GM10847 (cell line): ENCODE data around the gene SLC25A38.

ENCODE experiments used
- POLR2A ChIP-seq: IDR thresholded peaks from 2 replicates; pipeline ENCODE4 v1.6.1; 2011; ENCODE audit not compliant: insufficient read length; ENCODE audit errors: extremely low read depth

The SLC25A38 gene

GRCh38 chr3:39401983-39402382 is 18.8 kb downstream of the SLC25A38 start:
- no peak for TF ChIP-seq POLR2A

- TF ChIP-seq POLR2A, result no peak
Observed at GRCh38 chr3:39404943-39405686, 21.9 kb downstream of the SLC25A38 start.

GRCh38 chr3:39405687-39406367 is 22.7 kb downstream of the SLC25A38 start:
- no peak for TF ChIP-seq POLR2A

- peak; percentile 97 for TF ChIP-seq POLR2A
Observed at GRCh38 chr3:39406368-39407258, 23.4 kb downstream of the SLC25A38 start, which contains the start of gene RPSA. Gene RPSA, plus strand, starts transcription at chr3:39406720. Its CDS starts 934 bp downstream, at chr3:39407654.

GRCh38 chr3:39407259-39407629 is 24.1 kb downstream of the SLC25A38 start:
- TF ChIP-seq POLR2A, result no peak

GRCh38 chr3:39407773-39408492 is 24.8 kb downstream of the SLC25A38 start:
- no peak for TF ChIP-seq POLR2A

GRCh38 chr3:39408493-39409372 is 25.6 kb downstream of the SLC25A38 start:
- no peak for TF ChIP-seq POLR2A

GRCh38 chr3:39409514-39410136 is 26.5 kb downstream of the SLC25A38 start:
- TF ChIP-seq POLR2A, result no peak

GRCh38 chr3:39410893-39411292 is 27.7 kb downstream of the SLC25A38 start:
- no peak for TF ChIP-seq POLR2A

GRCh38 chr3:39412668-39413260 is 29.6 kb downstream of the SLC25A38 start:
- no peak for TF ChIP-seq POLR2A

- no peak for TF ChIP-seq POLR2A
Observed at GRCh38 chr3:39413691-39414420, 30.7 kb downstream of the SLC25A38 start.

- peak; percentile 41 for TF ChIP-seq POLR2A
Observed at GRCh38 chr3:39414421-39414907, 31.3 kb downstream of the SLC25A38 start.

- TF ChIP-seq POLR2A, result no peak
Observed at GRCh38 chr3:39415983-39416382, 32.8 kb downstream of the SLC25A38 start.
